Epithelial cell of esophagus (primary cell): ENCODE measurements around the gene ZNF687.

Experiments used
- DNase-seq: peaks from one replicate; pipeline ENCODE4 v3.0.0; 2010; ENCODE audit warnings: low read depth
- H3K4me3 ChIP-seq: 2 replicates; pipeline ENCODE4 v1.5.1; 2011; ENCODE audit warnings: mild to moderate bottlenecking, low read length, control low read depth
- TF ChIP-seq, protein P1 (sequence below): IDR thresholded peaks from 2 replicates; pipeline ENCODE4 v1.5.1; 2011; ENCODE audit warnings: low read depth, mild to moderate bottlenecking, low read length, control low read depth, inconsistent platforms; ENCODE audit not compliant: insufficient read depth; ENCODE audit errors: missing control alignments

The ZNF687 gene

DNA sequence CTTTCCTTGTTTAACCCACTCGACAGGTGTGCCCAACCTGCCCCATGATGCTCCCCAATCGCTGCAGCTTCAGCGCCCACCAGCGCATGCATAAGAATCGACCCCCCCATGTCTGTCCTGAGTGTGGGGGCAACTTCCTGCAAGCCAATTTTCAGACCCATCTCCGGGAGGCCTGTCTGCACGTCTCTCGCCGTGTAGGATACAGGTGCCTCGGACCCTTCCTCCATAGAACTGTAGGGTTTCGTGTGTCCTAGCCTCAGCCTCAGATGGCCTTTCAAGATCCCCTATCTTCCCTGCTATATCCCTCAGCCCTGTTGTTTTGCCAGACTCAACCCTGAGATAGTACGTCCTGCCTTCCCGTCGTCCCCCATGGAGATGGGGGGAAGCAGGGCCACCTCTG, 6.4 kb downstream of the ZNF687 start:
- DNase-seq = no peak
- H3K4me3 ChIP-seq = no peak overlapping the region
- TF ChIP-seq, protein P1, sequence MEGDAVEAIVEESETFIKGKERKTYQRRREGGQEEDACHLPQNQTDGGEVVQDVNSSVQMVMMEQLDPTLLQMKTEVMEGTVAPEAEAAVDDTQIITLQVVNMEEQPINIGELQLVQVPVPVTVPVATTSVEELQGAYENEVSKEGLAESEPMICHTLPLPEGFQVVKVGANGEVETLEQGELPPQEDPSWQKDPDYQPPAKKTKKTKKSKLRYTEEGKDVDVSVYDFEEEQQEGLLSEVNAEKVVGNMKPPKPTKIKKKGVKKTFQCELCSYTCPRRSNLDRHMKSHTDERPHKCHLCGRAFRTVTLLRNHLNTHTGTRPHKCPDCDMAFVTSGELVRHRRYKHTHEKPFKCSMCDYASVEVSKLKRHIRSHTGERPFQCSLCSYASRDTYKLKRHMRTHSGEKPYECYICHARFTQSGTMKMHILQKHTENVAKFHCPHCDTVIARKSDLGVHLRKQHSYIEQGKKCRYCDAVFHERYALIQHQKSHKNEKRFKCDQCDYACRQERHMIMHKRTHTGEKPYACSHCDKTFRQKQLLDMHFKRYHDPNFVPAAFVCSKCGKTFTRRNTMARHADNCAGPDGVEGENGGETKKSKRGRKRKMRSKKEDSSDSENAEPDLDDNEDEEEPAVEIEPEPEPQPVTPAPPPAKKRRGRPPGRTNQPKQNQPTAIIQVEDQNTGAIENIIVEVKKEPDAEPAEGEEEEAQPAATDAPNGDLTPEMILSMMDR = no peak

DNA sequence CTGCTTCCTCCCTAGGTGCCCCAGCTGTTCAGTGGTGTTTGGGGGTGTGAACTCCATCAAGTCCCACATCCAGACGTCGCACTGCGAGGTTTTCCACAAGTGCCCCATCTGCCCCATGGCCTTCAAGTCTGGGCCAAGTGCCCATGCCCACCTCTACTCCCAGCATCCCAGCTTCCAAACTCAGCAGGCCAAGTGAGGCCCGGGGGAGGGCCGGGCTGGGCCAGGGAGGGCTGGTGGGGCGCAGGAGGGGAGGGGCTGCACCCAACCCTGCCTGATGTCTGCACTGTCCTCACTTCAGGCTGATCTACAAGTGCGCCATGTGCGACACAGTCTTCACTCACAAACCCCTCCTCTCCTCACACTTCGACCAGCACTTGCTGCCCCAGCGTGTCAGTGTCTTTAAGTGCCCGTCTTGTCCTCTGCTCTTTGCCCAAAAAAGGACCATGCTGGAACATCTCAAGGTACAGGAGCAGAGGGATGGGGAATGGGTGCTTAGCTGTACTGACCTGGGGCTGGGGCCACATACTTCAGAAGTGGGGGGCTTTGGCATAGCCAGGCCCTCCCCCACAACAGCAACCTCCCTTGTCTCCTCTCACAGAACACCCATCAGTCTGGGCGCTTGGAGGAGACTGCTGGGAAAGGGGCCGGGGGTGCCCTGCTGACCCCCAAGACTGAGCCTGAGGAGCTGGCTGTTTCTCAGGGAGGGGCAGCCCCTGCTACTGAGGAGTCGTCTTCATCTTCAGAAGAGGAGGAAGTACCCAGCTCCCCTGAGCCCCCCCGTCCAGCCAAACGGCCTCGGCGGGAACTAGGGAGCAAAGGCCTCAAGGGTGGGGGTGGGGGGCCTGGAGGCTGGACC, 7.2 kb downstream of the ZNF687 start:
- H3K4me3 ChIP-seq = no peak overlapping the region
- TF ChIP-seq, protein P1 = no peak
- DNase-seq = no peak

DNA sequence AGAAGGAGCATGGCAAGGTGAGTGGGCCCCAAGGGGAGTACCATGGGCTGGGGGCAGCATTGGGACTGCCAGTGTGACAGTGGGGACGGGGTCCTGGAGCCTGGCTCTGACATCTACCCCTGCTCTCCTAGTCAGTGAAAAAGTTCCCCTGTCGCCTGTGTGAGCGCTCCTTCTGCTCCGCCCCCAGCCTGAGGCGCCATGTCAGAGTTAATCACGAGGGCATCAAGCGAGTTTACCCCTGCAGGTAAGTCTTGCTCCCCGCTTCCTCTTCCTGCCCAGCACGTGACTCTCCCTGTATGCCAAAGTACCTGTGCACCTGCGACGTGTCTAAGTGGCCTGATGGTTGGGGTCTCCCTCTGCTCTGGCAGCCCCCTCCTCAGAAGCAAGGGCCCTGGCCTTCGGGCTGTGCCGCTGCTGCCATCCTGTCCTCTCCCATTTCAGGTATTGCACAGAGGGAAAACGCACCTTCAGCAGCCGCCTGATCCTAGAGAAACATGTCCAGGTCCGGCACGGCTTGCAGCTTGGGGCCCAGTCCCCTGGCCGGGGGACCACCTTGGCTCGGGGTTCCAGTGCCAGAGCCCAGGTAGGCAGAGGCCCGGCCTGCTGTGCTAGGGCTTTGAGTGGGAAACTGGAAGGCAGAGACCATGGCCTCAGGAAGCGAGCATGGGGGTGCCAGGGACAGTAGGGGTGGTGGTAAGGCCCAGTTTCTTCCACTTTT, 8.1 kb downstream of the ZNF687 start:
- no peak overlapping the region for H3K4me3 ChIP-seq
- DNase-seq = no peak
- TF ChIP-seq, protein P1 = no peak

DNA sequence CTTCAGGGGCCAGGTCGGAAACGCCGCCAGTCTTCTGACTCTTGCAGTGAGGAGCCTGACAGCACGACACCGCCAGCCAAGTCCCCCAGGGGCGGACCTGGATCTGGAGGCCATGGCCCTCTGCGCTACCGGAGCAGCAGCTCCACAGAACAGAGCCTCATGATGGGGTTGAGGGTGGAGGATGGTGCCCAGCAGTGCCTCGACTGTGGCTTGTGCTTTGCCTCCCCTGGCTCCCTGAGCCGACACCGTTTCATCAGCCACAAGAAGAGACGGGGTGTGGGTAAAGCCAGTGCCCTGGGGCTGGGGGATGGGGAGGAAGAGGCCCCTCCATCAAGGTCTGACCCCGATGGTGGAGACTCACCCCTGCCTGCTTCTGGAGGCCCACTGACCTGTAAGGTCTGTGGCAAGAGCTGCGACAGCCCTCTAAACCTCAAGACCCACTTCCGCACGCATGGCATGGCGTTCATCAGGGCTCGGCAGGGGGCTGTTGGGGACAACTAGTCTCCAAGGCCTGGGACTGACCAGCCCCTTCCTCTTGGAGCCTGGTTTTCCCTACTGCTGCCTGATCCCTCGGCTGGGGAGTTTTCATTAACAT, 8.7 kb downstream of the ZNF687 start:
- TF ChIP-seq, protein P1 = no peak
- no peak for DNase-seq
- H3K4me3 ChIP-seq = no peak overlapping the region

DNA sequence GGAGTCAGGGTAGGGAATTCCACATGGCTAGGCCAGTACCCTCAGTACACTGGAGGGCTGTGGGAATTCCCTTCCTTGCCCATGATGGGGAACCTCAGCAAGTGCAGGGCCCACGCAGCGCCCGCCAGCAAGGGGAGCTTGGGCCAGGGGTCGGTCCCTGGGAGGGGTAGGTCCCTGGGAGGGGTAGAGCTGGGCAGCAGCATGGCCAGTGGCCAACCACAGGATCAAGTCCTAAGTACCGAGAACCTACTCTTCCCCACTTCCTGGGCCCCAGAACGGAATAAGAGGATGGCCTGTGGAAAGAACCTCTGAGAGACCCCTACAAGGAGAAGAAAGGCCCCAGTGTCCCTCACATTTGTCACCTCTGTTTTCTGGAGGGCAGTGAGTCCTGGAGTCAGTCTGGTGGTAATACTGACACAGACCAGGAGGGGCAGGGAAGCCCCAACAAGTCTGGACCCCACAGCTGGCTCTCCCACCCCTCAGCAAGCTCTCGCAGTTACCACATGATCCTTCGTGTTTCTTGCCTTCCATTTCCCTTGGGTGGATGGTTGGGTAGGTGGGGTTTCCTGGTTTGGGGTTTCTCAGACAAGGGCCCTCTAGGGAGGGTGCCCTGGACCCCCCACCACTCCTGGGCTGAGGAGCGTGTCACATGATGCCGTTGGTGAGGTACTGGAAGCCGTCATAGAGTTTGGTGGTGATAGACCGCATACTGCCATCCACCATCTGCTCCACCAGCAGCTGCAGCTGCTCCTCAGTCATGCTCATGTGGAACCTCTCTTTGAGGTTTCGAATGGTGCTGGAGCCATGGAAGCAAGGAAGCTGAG, 10.3 kb downstream of the ZNF687 start:
- H3K4me3 ChIP-seq = no peak overlapping the region
- TF ChIP-seq, protein P1 = peak; percentile 10
- DNase-seq = no peak

DNA sequence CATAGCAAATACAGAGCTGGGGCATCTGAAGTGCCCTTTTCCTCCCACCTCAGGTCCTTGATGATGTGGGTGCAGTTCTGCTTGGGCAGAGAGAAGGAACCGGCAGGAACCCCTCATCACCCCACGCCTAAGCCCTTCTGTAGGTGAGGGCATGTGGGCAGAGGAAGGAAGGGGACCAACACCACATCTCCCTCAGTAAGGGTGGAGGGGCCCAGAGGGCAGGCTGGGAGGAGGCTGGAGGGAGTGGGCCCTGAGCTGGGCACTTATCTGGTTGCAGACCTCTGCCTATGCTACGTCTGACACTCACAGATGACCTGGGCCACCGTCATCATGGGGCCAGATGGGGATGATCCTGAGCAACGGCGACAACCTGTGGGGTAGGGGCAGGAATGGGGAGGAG, 11.0 kb downstream of the ZNF687 start:
- DNase-seq = no peak
- TF ChIP-seq, protein P1 = no peak
- H3K4me3 ChIP-seq = no peak overlapping the region
